Endothelial cell of umbilical vein (primary cell): ENCODE results near the gene RNU1-2.

Experiments
- CTCF ChIP-seq, 2 donors: IDR thresholded peaks; 1 replicate in 1 of 2; 2 replicates in 1 of 2; pipeline ENCODE4 v1.5.1; 2011; ENCODE audit warnings: low read length in 2 of 2, mild to moderate bottlenecking in 2 of 2, moderate library complexity in 2 of 2, control low read depth in 1 of 2, inconsistent platforms in 1 of 2, low read depth in 1 of 2; ENCODE audit not compliant: insufficient read depth in 1 of 2; ENCODE audit errors: extremely low read depth in 1 of 2
- EZH2 ChIP-seq: IDR thresholded peaks from 2 replicates; pipeline ENCODE4 v1.6.1; 2012; ENCODE audit warnings: borderline replicate concordance, low read depth, mild to moderate bottlenecking, moderate library complexity, low read length, inconsistent platforms; ENCODE audit not compliant: severe bottlenecking
- GATA2 ChIP-seq: IDR thresholded peaks from 2 replicates; pipeline ENCODE4 v1.7.0; 2011; ENCODE audit warnings: low read depth, mild to moderate bottlenecking, moderate library complexity, mixed read lengths, low read length; ENCODE audit not compliant: insufficient read length, insufficient read depth
- POLR2A ChIP-seq: IDR thresholded peaks from 2 replicates; pipeline ENCODE4 v1.6.1; 2012; ENCODE audit warnings: low read depth, mild to moderate bottlenecking, control low read depth, low read length
- POLR2AphosphoS5 ChIP-seq: IDR thresholded peaks from 2 replicates; pipeline ENCODE4 v1.6.1; 2012; ENCODE audit warnings: low read depth, mild to moderate bottlenecking, control low read depth, low read length, moderate library complexity; ENCODE audit not compliant: insufficient read depth

DNA sequence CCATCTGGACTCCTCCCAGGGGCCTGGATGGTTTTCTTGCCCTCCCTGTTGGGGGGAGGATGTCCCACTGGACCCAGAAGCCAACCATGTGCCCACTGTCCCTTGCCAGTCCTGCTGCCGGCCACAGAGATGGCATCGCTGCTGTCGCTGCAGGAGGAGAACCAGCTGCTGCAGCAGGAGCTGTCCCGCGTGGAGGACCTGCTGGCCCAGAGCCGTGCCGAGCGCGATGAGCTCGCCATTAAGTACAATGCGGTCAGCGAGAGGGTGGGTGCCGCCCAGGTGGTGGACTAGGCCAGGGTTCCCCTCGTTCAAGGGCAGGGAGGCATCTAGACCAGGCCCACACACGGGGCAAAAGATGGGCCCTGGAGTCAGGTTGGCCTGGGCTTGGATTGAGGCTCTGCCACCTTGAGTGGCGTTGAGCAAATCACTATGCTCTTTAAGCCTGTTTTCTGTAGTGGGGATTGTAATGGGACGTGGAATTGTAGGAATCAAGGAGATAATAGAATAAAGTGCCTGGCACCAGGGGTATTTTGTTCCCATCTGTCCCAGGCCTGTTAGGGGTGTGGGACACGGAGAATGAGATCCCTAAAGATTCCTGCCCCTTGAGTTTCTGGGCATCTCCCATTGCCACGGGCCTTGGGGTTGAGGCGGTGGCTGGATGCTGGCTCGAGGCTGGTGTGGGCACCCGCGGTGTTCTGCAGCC is 28.6 kb downstream of the RNU1-2 start:
- TF ChIP-seq POLR2AphosphoS5 (no peak), EZH2 (no peak), POLR2A (no peak), CTCF (IDR thresholded peaks at IDR 0.05; ENCODE audit: extremely low read depth in 1 of 2, insufficient read depth in 1 of 2, low read depth in 1 of 2, low read length in 2 of 2) (no peak), GATA2 (no peak)
